ENCODE results near the gene MYOM1.

DNA sequence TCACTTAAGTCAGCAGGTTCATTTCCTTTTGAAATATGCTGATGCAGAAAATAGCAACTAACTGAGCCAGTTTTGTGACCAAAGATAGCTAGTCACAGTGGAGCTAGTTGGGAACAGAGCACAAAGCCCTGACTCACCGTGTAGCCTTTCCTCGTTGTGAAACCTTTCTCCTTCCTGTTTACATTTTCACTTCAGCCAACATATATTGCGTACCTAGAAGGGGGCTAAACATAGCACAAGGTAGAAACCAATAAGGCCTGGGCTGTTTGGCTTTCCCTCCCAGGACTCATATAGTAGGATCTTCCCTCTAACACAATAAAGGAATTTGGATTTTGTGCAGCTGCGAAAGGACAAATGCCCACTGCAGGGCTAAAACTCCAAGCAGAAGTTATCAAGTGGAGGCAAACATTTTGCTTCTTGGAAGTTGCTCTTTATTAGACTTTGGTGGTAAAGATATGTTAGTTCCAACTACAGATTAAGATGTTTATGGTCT is 182.3 kb downstream of the MYOM1 start:
- no peak for TF ChIP-seq GATA2 (IDR thresholded peaks at IDR 0.05; ENCODE audit: low read depth, low read length)
- TF ChIP-seq GATA3 (IDR thresholded peaks at IDR 0.05; ENCODE audit: low read depth, low read length): no peak

Data from SH-SY5Y (cell line).